ACHN (cell line): ENCODE data around the gene OR9Q2.
"Not testable (repeated sequence)": the region's sequence is repeated elsewhere in the genome, so short reads cannot be mapped to it uniquely, and the experiment has no call there.

Experiments
- DNase-seq: peaks from one replicate; pipeline ENCODE4 v3.0.0-alpha.2; 2015
- in situ Hi-C: cut with HindIII; loops from 2 replicates; pipeline ENCODE4 v1.10.0; 2017; ENCODE audit warnings: low sequenced_read_pairs, low pct_ligation_motif_present, low pct_unique_long_range_greater_than_20kb

The OR9Q2 gene, protein sequence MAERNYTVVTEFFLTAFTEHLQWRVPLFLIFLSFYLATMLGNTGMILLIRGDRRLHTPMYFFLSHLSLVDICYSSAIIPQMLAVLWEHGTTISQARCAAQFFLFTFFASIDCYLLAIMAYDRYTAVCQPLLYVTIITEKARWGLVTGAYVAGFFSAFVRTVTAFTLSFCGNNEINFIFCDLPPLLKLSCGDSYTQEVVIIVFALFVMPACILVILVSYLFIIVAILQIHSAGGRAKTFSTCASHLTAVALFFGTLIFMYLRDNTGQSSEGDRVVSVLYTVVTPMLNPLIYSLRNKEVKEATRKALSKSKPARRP

DNA sequence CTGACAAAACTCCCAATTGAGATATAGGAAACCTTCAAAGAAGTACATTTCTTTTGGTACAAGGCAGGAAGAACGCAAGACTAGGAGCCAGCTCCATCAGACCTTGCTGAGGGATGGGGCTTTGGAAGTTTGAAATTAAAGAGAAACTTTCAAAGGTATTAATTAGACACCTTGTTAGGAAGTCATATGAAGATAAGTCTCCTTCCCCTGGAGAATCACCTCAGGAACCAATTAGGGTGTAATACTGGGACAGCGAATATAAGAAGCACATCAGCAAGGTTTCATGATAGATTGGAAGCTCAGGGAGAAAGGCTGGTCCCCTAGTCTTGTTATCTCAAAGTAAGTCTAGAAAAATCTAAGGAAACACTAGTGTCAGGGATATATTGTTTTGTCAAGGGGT lies at the start of gene OR9Q2:
Gene OR9Q2, plus strand, starts transcription at position 301 of the 400 bp plus-strand sequence. CDS start 1,421 bp downstream, outside the sequence.
- no peak for DNase-seq
- in situ Hi-C loops, result no loop called here

DNA sequence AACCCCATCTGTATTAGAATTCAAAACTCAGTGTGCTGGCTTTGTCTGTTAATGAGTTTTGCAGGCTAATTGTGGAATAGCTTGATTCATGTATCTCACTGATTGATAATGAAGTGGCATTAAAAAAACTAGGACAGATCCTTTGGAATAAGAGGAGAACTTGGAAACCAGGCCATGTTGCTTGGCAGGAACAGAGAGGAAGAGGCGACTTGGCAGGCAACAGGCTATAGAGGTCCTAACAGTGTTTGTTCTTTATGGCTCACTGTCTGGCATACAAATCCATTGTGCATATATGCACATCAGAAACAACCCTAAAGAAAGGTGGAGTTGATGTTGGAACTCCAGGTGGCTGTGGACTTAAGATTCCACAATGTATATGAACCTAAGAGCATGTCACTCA lies 46.1 kb upstream of the OR9Q2 start:
- DNase-seq, result no peak
- in situ Hi-C loops, result no loop called here

DNA sequence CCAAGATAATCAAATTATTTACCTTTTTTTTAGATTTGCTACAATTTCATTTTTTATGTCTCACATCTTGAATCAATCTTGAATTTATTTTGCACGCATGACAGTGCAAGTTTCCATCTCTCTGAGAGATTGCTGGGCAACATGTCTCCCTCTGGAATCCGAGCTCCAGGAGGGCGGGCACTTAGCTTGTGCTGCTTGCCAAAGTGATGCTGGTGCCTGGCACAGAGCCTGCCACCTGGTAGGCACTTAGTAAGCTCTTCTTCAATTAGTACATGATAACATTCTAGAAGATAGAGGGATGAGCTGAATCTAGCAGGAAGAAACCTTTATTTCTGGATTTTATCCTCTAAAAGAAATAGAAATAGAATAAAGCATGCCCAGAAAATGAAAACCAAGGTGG lies 36.1 kb upstream of the OR9Q2 start:
- no peak for DNase-seq
- in situ Hi-C loops, result no loop called here

DNA sequence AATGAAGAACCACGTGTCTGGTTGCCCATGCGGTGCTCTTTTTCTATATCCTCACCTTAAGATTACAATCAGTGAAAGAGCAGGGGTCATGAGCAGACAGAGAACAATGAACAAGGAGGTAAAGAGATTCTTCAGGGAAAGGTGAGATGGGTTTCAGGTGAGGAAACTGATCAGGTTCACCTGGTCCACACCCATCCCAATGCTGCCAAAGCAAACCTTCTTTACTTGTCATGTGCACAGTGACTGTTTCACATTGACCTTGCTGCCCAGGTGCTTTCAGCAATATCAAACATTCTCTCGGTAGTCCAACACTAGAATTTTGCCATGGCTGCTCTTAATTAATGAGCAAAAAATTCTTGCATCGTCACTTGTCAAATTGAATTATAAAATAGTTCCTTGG lies 24.5 kb upstream of the OR9Q2 start:
- DNase-seq, result no peak
- in situ Hi-C loops, result no loop called here

DNA sequence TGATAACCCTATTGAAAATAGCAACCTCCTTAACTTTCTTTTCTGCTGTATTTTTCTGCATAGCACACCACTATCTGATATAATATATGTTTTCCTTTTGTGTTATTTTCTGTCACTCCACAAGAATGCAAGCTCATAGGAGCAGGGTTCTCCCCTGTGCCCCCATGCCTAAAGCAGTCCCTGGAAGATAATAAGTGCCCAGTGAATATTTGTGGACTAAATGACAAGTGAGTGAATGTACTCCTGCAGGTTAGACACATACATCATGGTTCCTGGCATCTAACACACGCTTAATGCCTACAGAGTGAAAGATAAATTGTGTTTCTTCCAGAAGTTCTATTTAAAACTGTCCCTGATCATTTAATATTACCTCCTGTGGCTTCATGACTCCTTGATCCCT lies 23.9 kb upstream of the OR9Q2 start:
- in situ Hi-C loops, result no loop called here
- DNase-seq, result no peak

DNA sequence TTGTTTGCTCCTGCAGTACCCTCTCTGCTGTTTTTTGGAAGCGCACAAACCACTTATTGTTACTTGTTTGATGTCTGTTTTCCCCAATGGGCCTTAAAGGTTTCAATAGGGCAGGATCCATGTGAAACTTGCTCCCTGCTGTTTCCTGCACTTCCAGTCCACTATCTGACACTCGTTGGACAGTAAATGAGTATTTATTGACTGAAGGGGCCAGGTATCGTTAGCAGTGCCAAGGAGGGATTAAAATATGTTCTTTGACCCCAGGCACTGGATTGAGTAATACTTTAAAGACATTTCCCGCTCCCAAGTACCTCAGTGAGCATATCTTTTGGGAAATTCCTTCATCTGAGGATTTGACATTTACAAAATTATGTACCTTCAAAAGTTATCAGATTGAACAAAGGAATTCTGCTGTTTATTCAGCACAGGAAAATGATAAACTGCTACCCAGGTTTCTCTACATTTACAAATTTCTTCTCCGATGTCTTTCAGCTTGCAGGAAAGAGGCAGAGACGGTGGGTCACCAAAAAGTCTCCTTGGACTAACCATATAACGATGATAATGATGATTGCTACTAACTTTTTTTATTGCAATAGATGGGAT lies 23.3 kb upstream of the OR9Q2 start:
- in situ Hi-C loops, result no loop called here
- DNase-seq, result no peak

DNA sequence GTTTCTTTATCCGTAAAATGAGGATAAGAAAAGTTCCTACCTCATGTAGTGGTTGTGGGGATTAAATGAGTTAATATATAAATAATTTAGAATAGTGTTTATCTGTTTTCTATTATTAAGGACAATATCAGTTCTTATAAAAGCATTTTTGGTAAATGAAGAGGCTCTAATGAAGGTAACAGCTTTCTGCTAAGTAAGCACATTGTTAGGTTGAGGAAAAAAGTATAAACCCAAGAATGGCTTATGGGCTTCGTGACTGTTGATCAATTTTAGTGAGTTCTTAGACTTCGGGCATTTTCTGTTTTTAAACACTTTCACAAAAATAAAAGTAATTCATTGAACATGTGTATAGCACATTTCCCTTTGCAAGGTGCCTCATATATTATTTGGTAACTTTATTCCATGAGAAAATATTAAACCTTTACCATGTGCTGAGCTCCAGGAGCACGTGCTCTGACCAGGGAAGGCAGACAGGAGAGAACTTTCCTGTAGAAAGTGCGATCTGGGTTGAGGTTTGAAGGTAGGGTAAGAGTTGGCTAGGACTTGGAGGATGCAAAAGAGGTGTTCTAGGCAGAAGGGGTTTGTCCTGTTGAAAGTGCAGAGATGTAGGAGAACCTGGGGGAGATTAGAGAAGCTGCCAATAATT lies 11.3 kb upstream of the OR9Q2 start:
- in situ Hi-C loops, result no loop called here
- no peak for DNase-seq

DNA sequence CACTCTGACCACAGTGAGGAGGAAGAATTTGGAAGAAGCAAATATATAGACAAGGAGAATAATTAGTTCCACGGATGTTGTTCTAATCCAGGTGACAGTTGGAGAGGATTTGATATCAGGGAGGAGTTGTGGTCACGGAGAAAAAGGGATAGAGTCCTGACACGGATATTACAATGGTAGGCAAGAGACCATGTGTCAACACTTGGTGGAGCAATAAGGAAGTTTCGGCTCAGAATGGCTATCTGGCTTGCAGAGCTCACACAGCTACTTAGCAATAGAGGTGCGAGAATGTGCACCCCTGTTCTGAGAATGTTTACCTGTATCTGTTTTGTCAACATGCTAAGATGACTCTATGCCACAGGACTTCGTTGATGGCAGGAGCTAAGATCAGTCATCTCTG lies 10.4 kb upstream of the OR9Q2 start:
- no peak for DNase-seq
- in situ Hi-C loops, result no loop called here

DNA sequence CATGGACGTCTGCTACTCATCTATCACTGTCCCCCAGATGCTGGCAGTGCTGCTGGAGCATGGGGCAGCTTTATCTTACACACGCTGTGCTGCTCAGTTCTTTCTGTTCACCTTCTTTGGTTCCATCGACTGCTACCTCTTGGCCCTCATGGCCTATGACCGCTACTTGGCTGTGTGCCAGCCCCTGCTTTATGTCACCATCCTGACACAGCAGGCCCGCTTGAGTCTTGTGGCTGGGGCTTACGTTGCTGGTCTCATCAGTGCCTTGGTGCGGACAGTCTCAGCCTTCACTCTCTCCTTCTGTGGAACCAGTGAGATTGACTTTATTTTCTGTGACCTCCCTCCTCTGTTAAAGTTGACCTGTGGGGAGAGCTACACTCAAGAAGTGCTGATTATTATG lies 9.2 kb upstream of the OR9Q2 start:
- in situ Hi-C loops, result no loop called here
- no peak for DNase-seq

DNA sequence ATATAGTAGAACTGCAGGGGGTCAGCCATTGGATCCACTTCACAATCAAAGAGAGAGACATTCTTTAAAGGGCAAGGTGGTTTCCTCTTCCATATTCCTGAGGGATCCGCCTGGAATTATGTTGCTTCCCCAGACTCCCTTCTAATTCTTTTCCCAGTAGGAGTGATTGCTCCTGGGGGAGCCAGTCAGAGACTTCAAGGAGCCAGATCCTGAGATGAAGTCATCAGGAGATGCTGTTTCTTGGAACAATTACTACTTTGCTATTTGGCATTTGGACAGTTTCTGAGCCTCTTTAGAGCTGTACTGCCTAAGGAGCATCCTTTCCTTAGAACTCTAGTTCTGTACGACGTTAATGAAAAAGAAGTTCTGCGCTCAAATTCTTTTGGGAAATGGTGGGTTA lies 1.9 kb upstream of the OR9Q2 start:
- no peak for DNase-seq
- in situ Hi-C loops, result no loop called here

DNA sequence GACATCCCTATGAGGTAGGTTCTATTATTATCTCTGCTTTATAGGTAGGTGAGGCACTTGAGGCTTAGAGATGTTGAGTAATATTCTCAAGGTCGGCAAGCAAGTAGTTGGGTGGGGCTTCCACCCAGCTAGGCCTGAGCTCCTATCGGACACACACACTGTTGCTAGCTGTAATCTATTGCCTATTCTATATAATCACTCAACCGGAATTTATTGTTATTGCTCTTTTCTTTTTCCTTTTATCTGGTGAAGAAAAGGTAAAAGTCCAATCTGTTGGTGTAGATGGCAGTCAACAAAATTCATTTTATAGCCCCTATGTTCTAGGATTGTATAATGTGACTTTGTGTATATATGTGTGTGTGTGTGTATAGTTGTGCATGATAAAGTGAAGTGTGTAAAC lies 3.4 kb downstream of the OR9Q2 start:
- in situ Hi-C loops, result no loop called here
- DNase-seq, result no peak

DNA sequence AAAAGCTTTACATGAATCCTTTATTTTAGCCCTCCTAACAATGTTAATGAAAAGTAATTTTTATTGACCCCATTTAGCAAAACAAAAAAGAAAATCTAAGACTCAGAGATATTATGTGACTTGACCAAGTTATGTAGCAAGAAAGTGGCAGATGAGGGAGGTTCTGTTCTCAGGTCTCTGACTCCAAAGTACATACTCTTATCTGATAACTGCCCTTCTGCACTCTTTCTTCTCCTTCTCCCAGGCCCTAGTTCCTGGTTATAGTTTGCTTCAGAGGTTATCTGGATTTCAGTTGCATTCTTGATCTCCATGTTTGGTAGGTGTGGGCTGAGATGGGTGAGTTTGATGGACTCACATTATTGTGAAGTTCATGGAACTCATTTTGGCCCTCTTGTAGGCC lies 4.5 kb downstream of the OR9Q2 start:
- in situ Hi-C loops, result no loop called here
- no peak for DNase-seq

DNA sequence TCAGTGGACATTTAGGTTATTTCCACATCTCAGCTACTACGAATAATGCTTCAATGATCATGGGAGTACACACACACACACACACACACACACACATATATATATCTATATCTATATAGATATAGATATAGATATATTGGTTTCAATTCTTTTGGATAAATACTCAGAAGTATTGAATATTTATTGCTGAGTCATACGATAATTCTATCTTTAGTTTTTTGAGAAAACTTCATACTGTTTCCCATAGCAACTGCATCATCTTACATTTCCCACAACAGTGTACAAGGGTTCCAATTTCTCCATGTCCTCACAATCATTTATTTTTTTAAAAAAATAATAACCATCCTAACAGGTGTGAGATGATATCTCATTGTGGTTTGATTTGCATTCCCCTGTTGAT lies 7.1 kb downstream of the OR9Q2 start:
- no peak for DNase-seq
- in situ Hi-C loops, result no loop called here

DNA sequence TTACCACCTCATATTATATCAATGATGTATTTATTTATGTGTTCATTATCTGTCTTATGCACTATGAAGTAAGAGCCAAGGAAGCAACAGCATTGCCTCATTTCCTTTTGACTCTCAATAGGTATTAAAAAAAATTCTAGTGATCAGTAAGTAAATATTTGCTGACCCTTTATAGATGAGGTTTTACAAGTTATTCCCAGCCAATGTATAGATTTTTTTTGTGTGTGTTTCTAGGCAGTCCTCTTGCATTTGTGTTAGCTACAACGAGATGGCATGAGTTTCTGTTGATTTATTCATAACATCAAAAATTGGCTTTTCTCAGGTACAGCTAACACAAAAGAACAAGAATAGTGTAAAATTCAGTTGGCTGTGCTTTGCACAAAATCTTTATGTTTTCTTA lies 10.4 kb downstream of the OR9Q2 start:
- no peak for DNase-seq
- in situ Hi-C loops, result no loop called here

DNA sequence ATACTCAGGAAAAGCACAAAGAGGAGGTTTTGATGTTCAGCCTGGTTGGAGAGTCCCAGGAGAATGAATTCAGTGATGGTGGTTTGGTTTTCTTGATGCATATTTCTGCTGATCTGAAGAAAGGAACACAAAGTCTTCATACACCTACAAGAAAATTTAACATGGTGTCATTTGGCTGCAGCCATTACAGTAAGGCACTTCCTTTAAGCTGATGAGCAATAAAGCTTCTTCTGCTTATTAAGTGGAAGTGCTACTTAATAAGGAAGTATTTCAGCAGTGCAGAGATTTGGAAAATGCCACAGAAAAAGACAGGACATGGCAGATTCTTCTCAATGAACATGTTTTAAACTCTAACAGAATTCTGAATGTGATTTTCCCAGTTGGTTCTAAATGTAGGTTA lies 15.2 kb downstream of the OR9Q2 start, which contains the start of gene OR1S2:
Gene OR1S2, minus strand, starts transcription at position 101 of the 400 bp plus-strand sequence. Its CDS starts 0 bp downstream, at position 101.
- in situ Hi-C loops, result no loop called here
- no peak for DNase-seq

DNA sequence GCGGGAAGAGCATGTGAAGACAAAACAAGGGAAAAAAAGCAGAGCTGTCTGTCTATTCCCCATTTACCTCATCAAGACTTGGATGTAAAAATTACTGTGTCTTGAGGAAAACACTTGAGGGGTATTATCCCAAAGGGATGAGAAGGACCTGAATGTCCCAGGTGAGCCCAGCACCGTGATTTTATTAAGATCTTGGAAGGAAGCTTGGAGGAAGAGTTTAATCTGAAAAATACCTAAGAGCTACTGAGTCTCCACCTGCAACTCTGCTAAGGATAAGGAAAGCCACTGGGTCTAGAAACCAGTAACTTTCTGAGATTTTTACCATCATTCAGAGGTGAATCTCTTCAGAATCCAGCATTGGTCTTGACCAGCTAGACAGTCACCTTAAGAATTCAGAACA lies 23.6 kb downstream of the OR9Q2 start, which contains the start of gene OR1S1:
Gene OR1S1, plus strand, starts transcription at position 301 of the 400 bp plus-strand sequence.
- DNase-seq, in situ Hi-C loops: not testable (repeated sequence)

DNA sequence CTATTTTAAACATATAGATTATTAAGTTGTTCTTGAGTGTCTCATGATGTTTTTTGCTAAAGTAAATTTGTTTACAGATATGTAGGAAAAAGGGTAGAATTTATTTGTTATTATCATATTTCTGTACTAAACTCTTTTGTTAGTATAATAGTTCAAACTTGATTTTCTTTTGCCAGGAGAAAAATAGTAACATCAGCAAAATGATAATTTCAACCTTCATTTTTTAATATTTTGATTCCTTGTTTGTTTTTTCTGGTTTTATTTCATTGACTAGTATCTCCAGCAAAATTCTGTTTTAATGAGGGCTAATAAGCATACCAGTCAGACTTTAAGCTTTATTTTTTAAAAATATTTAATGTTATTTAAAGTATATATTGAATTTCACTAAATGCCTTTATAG lies 27.6 kb downstream of the OR9Q2 start:
- in situ Hi-C loops, result no loop called here

DNA sequence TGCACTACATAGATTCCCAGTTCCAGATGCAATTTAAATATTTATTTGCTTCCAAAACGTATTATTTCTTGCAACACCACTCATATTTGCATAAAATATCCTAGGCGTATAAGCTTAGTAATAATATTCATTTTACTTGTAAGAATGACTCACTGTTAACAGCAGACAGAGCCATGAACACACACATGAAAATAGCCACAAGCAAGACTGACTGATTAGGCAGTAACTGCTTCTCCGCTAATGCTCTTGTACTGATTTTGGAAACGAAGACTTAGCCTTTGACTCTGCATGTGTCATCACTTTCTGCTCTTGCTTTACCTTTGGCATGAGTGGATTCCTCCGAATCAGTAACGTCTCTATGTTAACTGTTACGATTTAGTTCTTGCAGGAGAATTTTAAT lies 33.9 kb downstream of the OR9Q2 start:
- in situ Hi-C loops, result no loop called here
- DNase-seq, result no peak

More for the DNA sequence above, 27.6 kb downstream of the OR9Q2 start:
- no peak for DNase-seq

DNA sequence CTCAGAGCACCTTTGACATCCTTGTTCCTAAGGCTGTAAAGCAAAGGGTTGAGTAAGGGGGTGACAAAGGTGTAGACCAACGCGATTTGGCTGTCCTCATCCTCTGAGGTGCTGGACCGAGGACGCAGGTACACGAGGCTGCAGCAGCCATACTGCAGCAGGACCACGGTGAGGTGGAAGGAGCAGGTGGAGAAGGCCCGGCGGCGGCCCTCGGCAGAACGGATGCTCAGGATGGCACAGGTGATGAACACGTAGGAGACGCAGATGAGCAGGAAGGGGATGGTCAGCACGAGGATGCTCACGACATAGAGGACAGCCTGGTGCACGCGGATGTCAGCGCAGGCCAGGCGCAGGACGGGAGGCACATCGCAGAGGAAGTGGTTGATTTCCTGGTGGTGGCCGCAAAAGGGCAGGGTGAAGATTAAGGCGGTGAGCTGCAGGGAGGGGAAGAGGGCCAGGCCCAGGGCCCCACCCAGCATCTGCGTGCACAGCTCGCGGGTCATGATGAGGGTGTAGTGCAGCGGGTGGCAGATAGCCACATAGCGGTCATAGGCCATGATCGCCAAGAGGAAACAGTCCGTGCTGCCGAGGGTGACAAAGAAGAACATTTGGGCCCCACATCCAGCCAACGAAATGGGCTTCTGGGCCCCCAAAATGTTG lies 39.2 kb downstream of the OR9Q2 start:
- DNase-seq, result no peak
- in situ Hi-C loops, result no loop called here
